HG02678 (cell line): ENCODE measurements around the gene PCDHB2.
"Not testable (repeated sequence)": the region's sequence is repeated elsewhere in the genome, so short reads cannot be mapped to it uniquely, and the experiment has no call there.

Source experiments
- ATAC-seq: cut with Tn5 transposase; IDR thresholded peaks from one replicate; pipeline ENCODE4 v1.9.1; 2021; ENCODE audit warnings: mild to moderate bottlenecking, moderate library complexity; ENCODE audit not compliant: unreplicated experiment

The PCDHB2 gene

DNA sequence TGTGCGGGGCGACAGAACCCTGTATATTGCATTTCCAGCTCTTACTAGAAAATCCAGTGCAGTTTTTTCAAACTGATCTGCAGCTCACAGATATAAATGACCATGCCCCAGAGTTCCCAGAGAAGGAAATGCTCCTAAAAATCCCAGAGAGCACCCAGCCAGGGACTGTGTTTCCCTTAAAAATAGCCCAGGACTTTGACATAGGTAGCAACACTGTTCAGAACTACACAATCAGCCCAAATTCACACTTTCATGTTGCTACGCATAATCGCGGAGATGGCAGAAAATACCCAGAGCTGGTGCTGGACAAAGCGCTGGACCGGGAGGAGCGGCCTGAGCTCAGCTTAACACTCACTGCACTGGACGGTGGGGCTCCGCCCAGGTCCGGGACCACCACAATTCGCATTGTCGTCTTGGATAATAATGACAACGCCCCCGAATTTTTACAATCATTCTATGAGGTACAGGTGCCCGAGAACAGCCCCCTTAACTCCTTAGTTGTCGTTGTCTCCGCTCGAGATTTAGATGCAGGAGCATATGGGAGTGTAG lies 41.4 kb downstream of the PCDHB2 start:
- no peak for ATAC-seq

DNA sequence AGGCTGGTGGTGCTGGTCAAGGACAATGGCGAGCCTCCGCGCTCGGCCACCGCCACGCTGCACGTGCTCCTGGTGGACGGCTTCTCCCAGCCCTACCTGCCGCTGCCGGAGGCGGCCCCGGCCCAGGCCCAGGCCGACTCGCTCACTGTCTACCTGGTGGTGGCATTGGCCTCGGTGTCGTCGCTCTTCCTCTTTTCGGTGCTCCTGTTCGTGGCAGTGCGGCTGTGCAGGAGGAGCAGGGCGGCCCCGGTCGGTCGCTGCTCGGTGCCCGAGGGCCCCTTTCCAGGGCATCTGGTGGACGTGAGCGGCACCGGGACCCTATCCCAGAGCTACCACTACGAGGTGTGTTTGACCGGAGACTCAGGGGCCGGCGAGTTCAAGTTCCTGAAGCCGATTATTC lies 42.9 kb downstream of the PCDHB2 start:
- not testable (repeated sequence) for ATAC-seq
